Renal pelvis (tissue), 12 donors: ENCODE measurements around the gene CEBPG. TPM values are rescaled to one million over a fixed set of nuclear protein-coding genes. Genes with fewer than 3 reads are reported as not detected.

Experiments used
- DNase-seq: peaks from one replicate; pipeline ENCODE4 v3.0.0-alpha.2; 2013
- long read RNA-seq, 16 experiments: transcript quantifications; one replicate each; lab custom pipeline, GENCODE V29; 2026
- polyA plus RNA-seq, 3 donors: library from polyadenylated mRNA; unstranded; fragments of 120-200 nt; gene quantifications; one replicate each; pipeline ENCODE4 v1.2.1, GENCODE V29; 2013; ENCODE audit not compliant: insufficient read length in 3 of 3

CEBPG gene
- 10 to 100 TPM; 21.2 to 22.6 (median 22.0) TPM for polyA plus RNA-seq
- long read RNA-seq, donor 1, full-length matches to known transcripts = 23 of 189 reads
- long read RNA-seq, donor 1, partial matches to known transcripts = 91 of 189 reads
- long read RNA-seq, donor 1, other reads (novel, unspliced or antisense) = 75 of 189 reads
- long read RNA-seq, donor 2, full-length matches to known transcripts = 21 of 165 reads
- long read RNA-seq, donor 2, partial matches to known transcripts = 144 of 165 reads
- long read RNA-seq, donor 2, other reads (novel, unspliced or antisense) = 0 of 165 reads
- long read RNA-seq, donor 3, full-length matches to known transcripts = 12 of 221 reads
- long read RNA-seq, donor 3, partial matches to known transcripts = 159 of 221 reads
- long read RNA-seq, donor 3, other reads (novel, unspliced or antisense) = 50 of 221 reads
- long read RNA-seq, donor 4, full-length matches to known transcripts = 22 of 22 reads
- long read RNA-seq, donor 4, partial matches to known transcripts = 0 of 22 reads
- long read RNA-seq, donor 4, other reads (novel, unspliced or antisense) = 0 of 22 reads
- long read RNA-seq, donor 5, full-length matches to known transcripts = 8 of 8 reads
- long read RNA-seq, donor 5, partial matches to known transcripts = 0 of 8 reads
- long read RNA-seq, donor 5, other reads (novel, unspliced or antisense) = 0 of 8 reads
- long read RNA-seq, donor 6, full-length matches to known transcripts = 12 of 140 reads
- long read RNA-seq, donor 6, partial matches to known transcripts = 68 of 140 reads
- long read RNA-seq, donor 6, other reads (novel, unspliced or antisense) = 60 of 140 reads
- long read RNA-seq, donor 7, full-length matches to known transcripts = 19 of 19 reads
- long read RNA-seq, donor 7, partial matches to known transcripts = 0 of 19 reads
- long read RNA-seq, donor 7, other reads (novel, unspliced or antisense) = 0 of 19 reads
- long read RNA-seq, donor 8, full-length matches to known transcripts = 10 of 10 reads
- long read RNA-seq, donor 8, partial matches to known transcripts = 0 of 10 reads
- long read RNA-seq, donor 8, other reads (novel, unspliced or antisense) = 0 of 10 reads
- long read RNA-seq, donor 9, full-length matches to known transcripts = 9 of 9 reads
- long read RNA-seq, donor 9, partial matches to known transcripts = 0 of 9 reads
- long read RNA-seq, donor 9, other reads (novel, unspliced or antisense) = 0 of 9 reads
- long read RNA-seq, donor 10, full-length matches to known transcripts = 19 of 19 reads
- long read RNA-seq, donor 10, partial matches to known transcripts = 0 of 19 reads
- long read RNA-seq, donor 10, other reads (novel, unspliced or antisense) = 0 of 19 reads
- long read RNA-seq, donor 11, full-length matches to known transcripts = 14 of 14 reads
- long read RNA-seq, donor 11, partial matches to known transcripts = 0 of 14 reads
- long read RNA-seq, donor 11, other reads (novel, unspliced or antisense) = 0 of 14 reads
- long read RNA-seq, donor 12, full-length matches to known transcripts = 27 of 27 reads
- long read RNA-seq, donor 12, partial matches to known transcripts = 0 of 27 reads
- long read RNA-seq, donor 12, other reads (novel, unspliced or antisense) = 0 of 27 reads
- long read RNA-seq, donor 13, full-length matches to known transcripts = 8 of 8 reads
- long read RNA-seq, donor 13, partial matches to known transcripts = 0 of 8 reads
- long read RNA-seq, donor 13, other reads (novel, unspliced or antisense) = 0 of 8 reads
- long read RNA-seq, donor 14 = 0 reads
- long read RNA-seq, donor 15, full-length matches to known transcripts = 26 of 60 reads
- long read RNA-seq, donor 15, partial matches to known transcripts = 34 of 60 reads
- long read RNA-seq, donor 15, other reads (novel, unspliced or antisense) = 0 of 60 reads
- long read RNA-seq, donor 16, full-length matches to known transcripts = 11 of 11 reads
- long read RNA-seq, donor 16, partial matches to known transcripts = 0 of 11 reads
- long read RNA-seq, donor 16, other reads (novel, unspliced or antisense) = 0 of 11 reads

- DNase-seq = peak; percentile 92
Observed at GRCh38 chr19:33373453-33374235, at the start of gene CEBPG. Gene CEBPG, plus strand, starts transcription at chr19:33373709. Its CDS starts 5,531 bp downstream, at chr19:33379240.

DNA sequence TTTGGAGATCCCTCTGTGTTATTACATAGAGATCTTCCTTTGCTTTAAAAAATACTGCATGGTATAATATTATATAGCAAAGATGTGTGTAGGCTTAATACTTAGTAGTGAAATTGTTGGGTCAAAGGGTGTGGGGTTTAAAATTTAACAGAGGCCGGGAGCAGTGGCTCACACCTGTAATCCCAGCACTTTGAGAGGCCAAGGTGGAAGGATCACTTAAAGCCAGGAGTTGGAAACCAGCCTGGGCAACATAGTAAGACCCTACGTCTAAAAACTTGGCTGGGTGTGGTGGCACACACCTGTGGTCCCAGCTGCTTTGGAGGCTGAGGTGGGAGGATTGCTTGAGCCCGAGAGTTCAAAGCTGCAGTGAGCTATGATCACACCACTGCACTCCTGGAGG is 48.9 kb upstream of the CEBPG start:
- DNase-seq = no peak

GRCh38 chr19:33325920-33326319 is 47.6 kb upstream of the CEBPG start:
- DNase-seq = no peak

- no peak for DNase-seq
Observed at GRCh38 chr19:33329060-33329459, 44.4 kb upstream of the CEBPG start.

GRCh38 chr19:33329736-33330135 is 43.8 kb upstream of the CEBPG start:
- no peak for DNase-seq

- DNase-seq = no peak
Observed at GRCh38 chr19:33332248-33332647, 41.3 kb upstream of the CEBPG start.

DNA sequence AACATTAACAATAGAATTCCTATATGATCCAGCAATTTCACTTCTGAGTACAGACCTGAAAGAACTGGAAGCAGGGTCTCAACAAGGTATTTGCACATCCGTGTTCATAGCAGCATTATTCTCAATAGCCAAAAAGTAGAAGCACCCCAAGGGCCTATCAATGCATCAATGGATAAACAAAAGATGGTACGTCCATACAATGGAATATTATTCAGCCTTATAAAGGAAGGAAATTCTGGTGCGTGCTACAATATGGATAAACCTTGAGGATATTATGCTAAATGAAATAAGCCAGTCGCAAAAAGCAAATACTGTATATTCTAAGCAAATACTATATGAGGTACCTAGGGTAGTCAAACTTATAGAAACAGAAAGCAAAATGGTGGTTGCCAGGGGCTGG is 40.4 kb upstream of the CEBPG start:
- no peak for DNase-seq

DNA sequence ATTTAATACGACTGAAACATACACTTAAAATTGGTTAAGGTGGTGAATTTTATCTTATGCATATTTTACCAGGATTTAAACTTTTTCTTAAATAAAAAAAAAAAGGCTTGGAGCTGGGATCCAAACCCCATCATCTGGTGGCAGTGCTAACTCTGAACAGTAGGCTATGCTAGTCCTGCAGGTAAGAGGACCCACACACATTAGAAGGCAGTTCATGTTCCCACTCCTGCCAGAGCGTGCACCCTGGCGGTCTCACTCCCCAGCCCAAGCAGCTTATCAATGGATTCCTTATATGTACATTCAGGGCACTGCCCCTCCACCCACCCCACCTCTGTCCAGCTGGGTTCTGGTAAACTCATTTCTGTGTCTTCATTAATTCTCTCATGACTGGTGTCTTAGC is 39.9 kb upstream of the CEBPG start:
- no peak for DNase-seq

- DNase-seq = no peak
Observed at GRCh38 chr19:33334271-33334670, 39.2 kb upstream of the CEBPG start.

- DNase-seq = no peak
Observed at GRCh38 chr19:33335446-33335845, 38.1 kb upstream of the CEBPG start.

- DNase-seq = no peak
Observed at GRCh38 chr19:33339016-33339984, 34.2 kb upstream of the CEBPG start.

DNA sequence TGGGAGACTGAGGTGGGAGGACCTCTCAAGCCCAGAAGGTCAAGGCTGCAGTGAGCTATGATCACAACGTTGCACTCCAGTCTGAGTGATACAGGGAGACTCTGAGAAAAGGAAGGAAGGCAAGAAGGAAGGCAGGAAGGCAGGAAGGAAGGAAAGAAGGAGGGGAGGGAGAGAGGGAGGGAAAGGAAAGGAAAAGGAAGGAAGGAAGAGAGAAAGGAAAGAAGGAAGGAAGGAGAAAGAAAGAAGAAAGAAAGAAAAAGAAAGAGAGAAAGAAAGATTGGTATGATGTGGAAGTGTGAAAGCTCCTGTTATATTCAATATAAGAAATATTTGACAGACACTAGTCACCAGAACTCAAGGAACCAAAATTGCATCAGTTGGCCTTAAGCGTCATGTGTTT is 32.5 kb upstream of the CEBPG start:
- DNase-seq = no peak

- DNase-seq = no peak
Observed at GRCh38 chr19:33343301-33343700, 30.2 kb upstream of the CEBPG start.

DNA sequence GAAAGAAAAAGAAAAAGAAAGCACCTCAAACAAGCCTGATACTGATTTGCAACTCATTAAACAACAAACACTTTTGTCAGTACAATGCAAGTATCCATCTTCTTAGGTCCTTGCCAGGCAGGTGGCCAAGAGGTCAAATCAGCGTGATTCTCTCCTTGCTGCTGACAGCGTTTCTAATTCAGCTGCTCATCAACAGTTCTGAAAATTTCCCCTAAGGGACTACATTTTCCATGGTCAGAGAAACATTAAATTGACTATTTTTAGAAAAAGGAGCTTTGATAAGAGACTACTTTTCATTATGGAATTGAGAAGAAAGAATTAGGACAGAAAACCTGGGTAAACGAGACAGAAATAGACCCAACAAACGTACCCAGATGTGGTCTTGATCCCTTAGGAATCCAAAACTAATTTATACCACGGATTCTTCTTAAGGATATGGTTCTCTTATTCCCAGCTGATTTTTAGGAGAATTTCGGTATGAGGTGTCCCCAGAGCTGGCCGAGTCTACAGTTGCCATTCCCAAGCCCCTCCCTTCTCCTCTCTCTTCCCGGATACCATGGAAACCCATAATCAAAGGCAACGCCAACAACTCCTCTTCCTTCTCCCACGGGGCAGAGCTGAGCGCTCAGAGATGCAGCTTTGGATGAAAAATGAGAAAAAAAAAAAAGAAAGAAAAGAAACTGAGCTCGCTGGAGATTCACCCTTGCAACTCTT is 29.5 kb upstream of the CEBPG start:
- peak; percentile 3 for DNase-seq

GRCh38 chr19:33344573-33344925 is 29.0 kb upstream of the CEBPG start:
- DNase-seq = no peak

GRCh38 chr19:33345163-33345562 is 28.3 kb upstream of the CEBPG start:
- no peak for DNase-seq

GRCh38 chr19:33346665-33347064 is 26.8 kb upstream of the CEBPG start:
- DNase-seq = no peak

DNA sequence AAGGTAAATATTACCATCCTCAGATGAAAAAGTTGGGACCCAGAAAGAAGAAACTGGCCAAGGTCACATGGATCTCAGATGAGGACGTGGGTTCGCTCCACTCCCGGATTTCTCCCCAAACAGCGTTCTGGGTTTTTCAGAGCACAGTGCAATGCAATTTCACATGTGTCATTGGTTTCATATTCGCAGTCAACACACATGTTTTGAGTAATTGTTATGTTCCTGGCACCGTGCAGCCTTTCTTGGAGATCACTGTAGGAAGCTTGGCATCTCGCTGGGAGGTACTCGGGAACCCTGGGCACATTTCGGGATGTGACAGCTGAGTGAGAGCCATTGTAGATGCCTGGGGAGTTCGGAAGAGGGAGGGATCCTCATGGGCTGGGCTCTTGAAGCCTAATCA is 26.2 kb upstream of the CEBPG start:
- no peak for DNase-seq
